Heart right ventricle (tissue), 16 donors: Measurements from ENCODE around the gene TMEM62. TPM values are rescaled to one million over a fixed set of nuclear protein-coding genes. Genes with fewer than 3 reads are reported as not detected.
A peak's percentile ranks its signal among the peaks of the same experiment; 100 is the strongest.

Experiments used
- ATAC-seq, 8 donors: fragments of 200-7000 bp; cut with Tn5 transposase; one replicate each; pipeline ENCODE4 v1.9.1; 2020; ENCODE audit warnings: mild to moderate bottlenecking in 8 of 8, moderate library complexity in 8 of 8, moderate number of reproducible peaks in 1 of 8
- DNase-seq, 2 donors: peaks; one replicate each; pipeline ENCODE4 v3.0.0-alpha.2; 2020
- H3K27ac ChIP-seq, 10 donors: fragments of 200-600 bp; sonication (generic) in 2 of 10; one replicate each; pipeline versions ENCODE4 v1.5.0 to v1.8.0; 2020 to 2022; ENCODE audit warnings: mild to moderate bottlenecking in 3 of 10
- H3K27me3 ChIP-seq, 7 donors: fragments of 200-600 bp; one replicate each; pipeline ENCODE4 v1.8.0; 2021 to 2022; ENCODE audit warnings: mild to moderate bottlenecking in 2 of 7
- H3K36me3 ChIP-seq, 9 donors: fragments of 200-600 bp; sonication (generic) in 1 of 9; one replicate each; pipeline versions ENCODE4 v1.5.0 to v1.8.0; 2020 to 2022; ENCODE audit warnings: mild to moderate bottlenecking in 2 of 9
- H3K4me1 ChIP-seq, 9 donors: fragments of 200-600 bp; sonication (generic) in 1 of 9; one replicate each; pipeline versions ENCODE4 v1.5.0 to v1.8.0; 2020 to 2022; ENCODE audit warnings: mild to moderate bottlenecking in 4 of 9
- H3K4me3 ChIP-seq, 10 donors: fragments of 200-600 bp; sonication (generic) in 2 of 10; one replicate each; pipeline versions ENCODE4 v1.5.0 to v1.8.0; 2020 to 2022; ENCODE audit warnings: mild to moderate bottlenecking in 7 of 10, moderate library complexity in 2 of 10
- H3K9me3 ChIP-seq, 11 donors: fragments of 200-600 bp in 10 of 11; sonication (generic) in 2 of 11; one replicate each; pipeline versions ENCODE4 v1.5.0 to v1.8.0; 2013 to 2022; ENCODE audit warnings: mild to moderate bottlenecking in 2 of 11, control low read depth in 1 of 11, moderate library complexity in 1 of 11
- WGBS, 2 donors: extraction: QIAGEN DNeasy Blood & Tissue Kit; methylation state at CpG; one replicate each; pipeline ENCODE4 v1.1.7; 2013; ENCODE audit warnings: inconsistent platforms in 1 of 2; 5-methylcytosine and 5-hydroxymethylcytosine counted together
- intact Hi-C, 10 donors: fragments of 100-400 bp; cut with DNase I; formaldehyde crosslinking; loops; one replicate each; pipeline versions ENCODE4 v1.11.1 to v1.14.2; 2022
- polyA plus RNA-seq, 2 donors: library from polyadenylated mRNA; stranded (reverse); fragments of 200-250 nt; gene quantifications; one replicate each; pipeline ENCODE4 v1.2.3, GENCODE V29; 2013
- total RNA-seq, 10 donors: library from RNA; stranded (reverse); fragmentation: NEBNext Ultra II Directional in 3 of 10; extraction: Animal tissue kit (Norgen Biotek cat#: 25700) in 3 of 10; gene quantifications; one replicate each; pipeline versions ENCODE4 v1.2.1 to v1.2.4, GENCODE V29; 2021 to 2023
- TF ChIP-seq, protein P1 (sequence below), 9 donors: fragments of 200-600 bp; sonication (generic) in 2 of 9; IDR thresholded peaks; one replicate each; pipeline versions ENCODE4 v1.5.0 to v1.8.0; 2021 to 2022; ENCODE audit warnings: antibody characterized with exemption in 9 of 9, mild to moderate bottlenecking in 5 of 9, moderate library complexity in 1 of 9
- donor health status: Arrhythmogenic right ventricular cardiomyopathy.
- donor health status: ischemic (EF 13 %, LVEDD 7.1; RV severe dilation, severe dysfunction).
- donor health status: healthy with polysubstance abuse.
- donor health status: DM: no; HTN: yes; CAD: no.
- donor health status: DM: no; HTN: no; CAD: no.
- donor health status: ischemic (EF 25% LVEDD 6.9; RV normal size, moderate dysfunction).
- donor health status: ischemic (EF 25% LVEDD 5.7; RV mildly dilated, moderate dysfunction).
- donor health status: healthy.
- donor health status: DM: yes; HTN: yes; CAD: no.
- donor health status: Ischemic cardiomyopathy.
- donor health status: ischemic (EF 35%, LVEDD 5.7; RV mildly dilated, moderate dysfunction).
- donor health status: nonischemic (EF 11% LVEDD 7.7; RV severe dilation, severe dysfunction).
- donor health status: DM: yes; HTN: yes; CAD: no.
- donor health status: PGD.
- donor health status: ischemic (EF 29% LVEDD 5.4; RV normal size, mild dysfunction).
- donor health status: nonischemic (EF 23%, LVEDD 6.1; RV moderate dilation, normal function).

The TMEM62 gene
- total and polyA plus RNA-seq, 12 donors = 7.6 to 13.9 (median 11.7) TPM

- Histone ChIP-seq H3K36me3 (no peaks in the 10 kb centered on the region), H3K27me3 (peaks cover 0 to 3% (median 0%) of the 10 kb centered on the region in 7 donors), H3K9me3 (no peaks in the 10 kb centered on the region), H3K4me3 (no peak overlapping the region), H3K4me1 (peaks cover 0 to 7% (median 0%) of the 10 kb centered on the region in 9 donors), H3K27ac (no peak overlapping the region)
- ATAC-seq (peak in 1 of 8 donors; percentile 67), DNase-seq (peak in 1 of 2 donors; percentile 18)
- TF ChIP-seq, protein P1, sequence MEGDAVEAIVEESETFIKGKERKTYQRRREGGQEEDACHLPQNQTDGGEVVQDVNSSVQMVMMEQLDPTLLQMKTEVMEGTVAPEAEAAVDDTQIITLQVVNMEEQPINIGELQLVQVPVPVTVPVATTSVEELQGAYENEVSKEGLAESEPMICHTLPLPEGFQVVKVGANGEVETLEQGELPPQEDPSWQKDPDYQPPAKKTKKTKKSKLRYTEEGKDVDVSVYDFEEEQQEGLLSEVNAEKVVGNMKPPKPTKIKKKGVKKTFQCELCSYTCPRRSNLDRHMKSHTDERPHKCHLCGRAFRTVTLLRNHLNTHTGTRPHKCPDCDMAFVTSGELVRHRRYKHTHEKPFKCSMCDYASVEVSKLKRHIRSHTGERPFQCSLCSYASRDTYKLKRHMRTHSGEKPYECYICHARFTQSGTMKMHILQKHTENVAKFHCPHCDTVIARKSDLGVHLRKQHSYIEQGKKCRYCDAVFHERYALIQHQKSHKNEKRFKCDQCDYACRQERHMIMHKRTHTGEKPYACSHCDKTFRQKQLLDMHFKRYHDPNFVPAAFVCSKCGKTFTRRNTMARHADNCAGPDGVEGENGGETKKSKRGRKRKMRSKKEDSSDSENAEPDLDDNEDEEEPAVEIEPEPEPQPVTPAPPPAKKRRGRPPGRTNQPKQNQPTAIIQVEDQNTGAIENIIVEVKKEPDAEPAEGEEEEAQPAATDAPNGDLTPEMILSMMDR (IDR thresholded peaks at IDR 0.05) = no peak
- 95 to 96% methylated on average over 53 to 57 of the region's 57 CpGs for WGBS, 2 donors
- intact Hi-C loops = loop anchor here in 4 of 10 donors (2.0 to 5.0 kb wide), 4 partner anchors 51 to 61 kb away; no protein-coding TSS in a partner anchor
Observed at GRCh38 chr15:43226436-43227305, 93.3 kb downstream of the TMEM62 start.

- TF ChIP-seq, protein P1 (IDR thresholded peaks at IDR 0.05) = no peak
- ATAC-seq (peak in 5 of 8 donors; percentile 49 to 70 (median 61)), DNase-seq (no peak)
- H3K4me1 ChIP-seq = peaks cover 0 to 7% (median 0%) of the 10 kb centered on the region in 9 donors
- no peak overlapping the region for H3K4me3 ChIP-seq
- H3K27ac ChIP-seq = no peak overlapping the region
- H3K36me3 ChIP-seq = no peaks in the 10 kb centered on the region
- no peaks in the 10 kb centered on the region for H3K9me3 ChIP-seq
- intact Hi-C loops = loop anchor here in 5 of 10 donors (2.0 to 5.0 kb wide), 5 partner anchors 42 to 57 kb away; no protein-coding TSS in a partner anchor
- 58 to 60% methylated on average over 5 of the region's 5 CpGs for WGBS, 2 donors
- no peaks in the 10 kb centered on the region for H3K27me3 ChIP-seq
Observed at GRCh38 chr15:43229977-43230376, 96.6 kb downstream of the TMEM62 start.

DNA sequence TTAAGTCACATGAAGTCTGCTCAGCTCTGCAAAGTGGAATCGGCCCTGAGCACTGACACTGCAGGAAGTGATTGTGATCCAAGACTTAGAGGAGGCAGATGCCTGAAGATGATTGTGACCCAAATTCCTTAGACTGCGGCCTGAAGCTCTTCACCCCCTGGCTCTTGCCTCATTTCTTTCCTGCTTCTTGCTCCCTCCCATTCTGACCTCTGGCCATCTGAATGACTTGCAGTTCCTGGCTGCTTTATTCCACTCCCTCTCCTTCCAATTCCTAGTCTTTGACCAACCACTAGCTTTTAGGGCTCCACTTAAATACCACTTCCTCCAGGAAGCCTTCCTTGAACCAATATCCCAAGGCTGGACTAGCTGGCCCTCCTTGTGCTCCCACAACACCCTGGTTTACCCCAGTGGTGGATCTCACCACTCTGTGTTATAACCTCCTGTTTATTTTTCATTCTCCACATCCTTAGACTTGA, 97.3 kb downstream of the TMEM62 start:
- DNase-seq (no peak), ATAC-seq (peak in 1 of 8 donors; percentile 34)
- no peaks in the 10 kb centered on the region for H3K27me3 ChIP-seq
- H3K36me3 ChIP-seq = no peaks in the 10 kb centered on the region
- H3K4me1 ChIP-seq = peaks cover 0 to 7% (median 0%) of the 10 kb centered on the region in 9 donors
- no peaks in the 10 kb centered on the region for H3K9me3 ChIP-seq
- intact Hi-C loops = loop anchor here in 1 of 10 donors (5.0 kb wide), 1 partner anchor 42 kb away; no protein-coding TSS in a partner anchor
- TF ChIP-seq, protein P1 (IDR thresholded peaks at IDR 0.05) = no peak
- H3K27ac ChIP-seq = no peak overlapping the region
- 50 to 52% methylated on average over 2 of the region's 2 CpGs for WGBS, 2 donors
- no peak overlapping the region for H3K4me3 ChIP-seq

- DNase-seq (no peak), ATAC-seq (no peak)
- intact Hi-C loops = loop anchor here in 1 of 10 donors (5.0 kb wide), 1 partner anchor 40 kb away; no protein-coding TSS in a partner anchor
- H3K4me1 ChIP-seq = peaks cover 0 to 7% (median 0%) of the 10 kb centered on the region in 9 donors
- no peak overlapping the region for H3K27ac ChIP-seq
- no peak overlapping the region for H3K4me3 ChIP-seq
- TF ChIP-seq, protein P1 (IDR thresholded peaks at IDR 0.05) = no peak
- H3K36me3 ChIP-seq = no peaks in the 10 kb centered on the region
- WGBS, 2 donors = 79 to 89% methylated on average over 3 of the region's 3 CpGs
- no peaks in the 10 kb centered on the region for H3K9me3 ChIP-seq
- H3K27me3 ChIP-seq = no peaks in the 10 kb centered on the region
Observed at GRCh38 chr15:43232289-43232874, 99.0 kb downstream of the TMEM62 start.
